ENCODE results near the gene GRIN2B. TPM values are rescaled to one million over a fixed set of nuclear protein-coding genes. Genes with fewer than 3 reads are reported as not detected.

Gene GRIN2B
- total RNA-seq (2014; rRNA removed; shearing (Covaris generic)), result under 0.01 and 0.06 TPM in 2 replicates

- peak; percentile 46 for DNase-seq (ENCODE audit: low read depth)
These were observed at the start of gene GRIN2B for GRCh38 chr12:13981296-13981962. TSS of gene GRIN2B (minus strand) at chr12:13981602. CDS start at chr12:13866208, 115,394 bp downstream.

GRCh38 chr12:14026537-14026936, 45.1 kb upstream of the GRIN2B start:
- DNase-seq (ENCODE audit: low read depth), result no peak

- no peak for DNase-seq (ENCODE audit: low read depth)
These were observed 43.2 kb upstream of the GRIN2B start for GRCh38 chr12:14024591-14024990.

- no peak for DNase-seq (ENCODE audit: low read depth)
These were observed 36.7 kb upstream of the GRIN2B start for GRCh38 chr12:14018080-14018479.

GRCh38 chr12:14010989-14011388, 29.6 kb upstream of the GRIN2B start:
- DNase-seq (ENCODE audit: low read depth), result no peak

GRCh38 chr12:14007639-14008038, 26.2 kb upstream of the GRIN2B start:
- DNase-seq (ENCODE audit: low read depth), result no peak

- no peak for DNase-seq (ENCODE audit: low read depth)
These were observed 11.2 kb upstream of the GRIN2B start for GRCh38 chr12:13992585-13992984.

GRCh38 chr12:13992106-13992505, 10.7 kb upstream of the GRIN2B start:
- no peak for DNase-seq (ENCODE audit: low read depth)

- DNase-seq (ENCODE audit: low read depth), result no peak
These were observed 4.6 kb upstream of the GRIN2B start for GRCh38 chr12:13986031-13986430.

- DNase-seq (ENCODE audit: low read depth), result peak; percentile 67
These were observed 588 bp upstream of the GRIN2B start for GRCh38 chr12:13981990-13982389.

GRCh38 chr12:13980538-13981295, 685 bp downstream of the GRIN2B start:
- DNase-seq (ENCODE audit: low read depth), result peak; percentile 25

GRCh38 chr12:13979772-13980378, 1.5 kb downstream of the GRIN2B start:
- DNase-seq (ENCODE audit: low read depth), result no peak

GRCh38 chr12:13978876-13979275, 2.5 kb downstream of the GRIN2B start:
- DNase-seq (ENCODE audit: low read depth), result no peak

GRCh38 chr12:13976880-13977279, 4.5 kb downstream of the GRIN2B start:
- DNase-seq (ENCODE audit: low read depth), result no peak

- no peak for DNase-seq (ENCODE audit: low read depth)
These were observed 5.3 kb downstream of the GRIN2B start for GRCh38 chr12:13976028-13976584.

- no peak for DNase-seq (ENCODE audit: low read depth)
These were observed 7.4 kb downstream of the GRIN2B start for GRCh38 chr12:13973996-13974395.

- no peak for DNase-seq (ENCODE audit: low read depth)
These were observed 10.6 kb downstream of the GRIN2B start for GRCh38 chr12:13970803-13971202.

- DNase-seq (ENCODE audit: low read depth), result no peak
These were observed 13.1 kb downstream of the GRIN2B start for GRCh38 chr12:13968281-13968680.

GRCh38 chr12:13964666-13965065, 16.7 kb downstream of the GRIN2B start:
- no peak for DNase-seq (ENCODE audit: low read depth)

GRCh38 chr12:13962699-13963098, 18.7 kb downstream of the GRIN2B start:
- peak; percentile 69 for DNase-seq (ENCODE audit: low read depth)

GRCh38 chr12:13961971-13962370, 19.4 kb downstream of the GRIN2B start:
- DNase-seq (ENCODE audit: low read depth), result no peak

- DNase-seq (ENCODE audit: low read depth), result peak; percentile 79
These were observed 22.2 kb downstream of the GRIN2B start for GRCh38 chr12:13959131-13959723.
